HG03097 (cell line): ENCODE data around the gene STX11.
"Not testable (repeated sequence)": the region's sequence is repeated elsewhere in the genome, so short reads cannot be mapped to it uniquely, and the experiment has no call there.

Source experiments
- ATAC-seq: cut with Tn5 transposase; IDR thresholded peaks from one replicate; pipeline ENCODE4 v1.9.1; 2021; ENCODE audit not compliant: unreplicated experiment, low FRiP score

Gene STX11

GRCh38 chr6:144149894-144150709 is at the start of gene STX11:
TSS of gene STX11 (plus strand) at chr6:144150517. CDS start at chr6:144186628, 36,111 bp downstream.
- peak; percentile 62 for ATAC-seq

DNA sequence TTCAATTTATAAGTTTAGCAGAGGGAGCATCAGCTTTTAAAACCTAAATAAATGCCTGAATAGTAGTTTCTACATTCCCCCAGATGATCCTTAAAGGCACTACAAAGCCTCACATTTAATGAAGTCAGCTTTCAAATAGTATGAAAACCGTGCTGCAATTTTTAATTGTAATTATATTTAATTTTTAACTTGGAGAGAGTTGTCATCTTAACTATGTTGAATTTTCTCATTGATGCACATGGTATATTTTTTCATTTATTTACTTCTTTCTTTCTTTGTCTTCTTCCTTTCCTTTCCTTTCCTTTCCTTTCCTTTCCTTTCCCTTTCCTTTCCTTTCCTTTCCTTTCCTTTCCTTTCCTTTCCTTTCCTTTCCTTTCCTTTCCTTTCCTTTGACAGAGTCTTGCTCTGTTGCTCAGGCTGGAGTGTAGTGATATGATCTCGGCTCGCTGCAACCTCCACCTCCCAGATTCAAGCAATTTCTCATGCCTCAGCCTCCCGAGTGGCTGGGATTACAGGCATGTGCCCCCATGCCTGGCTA is 47.2 kb upstream of the STX11 start:
- ATAC-seq, result no peak

DNA sequence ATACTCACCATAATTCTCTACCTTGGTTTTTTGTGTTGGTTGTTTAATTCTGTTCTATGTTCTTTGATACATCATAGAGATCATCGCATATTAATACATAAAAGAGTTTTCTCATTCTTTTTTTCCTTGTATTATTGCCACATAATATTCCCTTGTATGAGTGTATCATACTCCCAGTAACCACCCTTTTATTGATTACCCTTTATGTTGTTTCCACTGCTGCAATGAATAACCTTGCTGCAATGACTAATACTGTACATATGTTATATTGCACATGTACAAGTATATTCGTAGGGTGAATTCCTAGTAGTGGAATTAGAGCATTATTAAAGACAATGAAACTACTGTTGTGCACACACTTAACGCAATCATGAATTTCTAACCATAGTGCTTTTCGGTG is 45.8 kb upstream of the STX11 start:
- ATAC-seq, result no peak

DNA sequence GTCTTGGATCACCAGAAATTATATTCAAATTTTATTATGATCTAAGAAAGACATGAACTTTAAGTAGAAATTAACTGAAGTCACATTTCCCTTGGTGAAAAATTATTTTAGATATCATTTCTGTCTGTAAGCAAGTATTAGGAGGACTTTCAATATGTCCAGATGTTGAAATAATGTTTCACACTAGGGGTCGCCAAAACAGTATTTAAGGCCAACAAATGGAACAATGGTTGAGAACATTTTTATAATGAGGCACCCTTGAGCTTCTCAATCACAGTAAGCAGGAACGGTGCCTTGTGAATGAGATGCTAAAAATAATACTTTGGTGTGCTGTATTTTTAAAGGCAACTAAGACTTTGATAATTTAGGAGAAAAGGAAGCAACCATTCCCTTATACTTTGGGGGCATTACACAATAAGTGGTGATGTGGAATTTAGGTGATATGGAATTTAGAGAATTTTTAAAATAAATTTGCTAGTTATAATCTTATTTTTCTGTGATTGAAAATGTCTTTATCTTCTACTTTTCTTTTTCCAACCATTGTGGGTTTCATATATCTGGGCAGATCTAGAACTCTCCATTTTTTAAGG is 45.3 kb upstream of the STX11 start:
- ATAC-seq, result peak; percentile 68

GRCh38 chr6:144106206-144106605 is 44.1 kb upstream of the STX11 start:
- no peak for ATAC-seq

GRCh38 chr6:144110210-144110609 is 40.1 kb upstream of the STX11 start:
- no peak for ATAC-seq

DNA sequence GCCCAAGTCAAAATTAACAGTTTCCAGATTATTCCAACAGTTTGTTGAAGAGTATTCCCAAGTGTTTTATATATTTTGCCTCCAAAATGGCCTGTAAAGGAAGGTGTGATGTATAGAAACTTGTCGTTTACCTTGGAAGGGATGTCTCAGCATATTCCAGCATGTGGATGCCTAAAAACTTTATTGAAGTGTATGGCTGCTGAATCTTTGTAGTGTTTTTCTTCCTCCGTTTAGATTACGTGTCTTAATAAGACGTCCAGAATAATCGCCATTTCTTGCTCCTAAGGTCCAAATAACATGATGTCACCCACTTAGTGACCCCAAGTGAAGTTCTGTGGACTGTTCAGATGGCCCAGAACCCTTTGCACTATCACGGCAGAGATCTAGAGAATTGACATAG is 37.0 kb upstream of the STX11 start:
- no peak for ATAC-seq

DNA sequence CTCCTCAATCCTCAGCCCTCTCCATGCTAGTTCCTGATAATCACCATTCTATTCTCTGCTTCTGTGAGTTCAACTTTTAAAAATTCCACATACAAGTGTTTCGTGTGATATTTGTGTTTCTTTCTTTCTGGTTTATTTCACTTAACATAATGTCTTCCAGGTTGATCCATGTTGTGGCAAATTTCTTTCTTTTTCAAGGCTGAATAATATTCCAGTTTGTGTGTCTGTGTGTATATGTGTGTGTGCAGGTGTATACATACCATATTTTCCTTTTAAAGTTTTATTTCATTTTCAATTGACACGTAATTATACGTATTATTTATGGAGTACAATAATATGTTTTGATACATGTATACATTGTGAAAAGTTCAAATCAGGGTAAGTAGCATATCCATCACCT is 35.1 kb upstream of the STX11 start:
- no peak for ATAC-seq

- ATAC-seq, result no peak
Observed at GRCh38 chr6:144119376-144119775, 30.9 kb upstream of the STX11 start.

DNA sequence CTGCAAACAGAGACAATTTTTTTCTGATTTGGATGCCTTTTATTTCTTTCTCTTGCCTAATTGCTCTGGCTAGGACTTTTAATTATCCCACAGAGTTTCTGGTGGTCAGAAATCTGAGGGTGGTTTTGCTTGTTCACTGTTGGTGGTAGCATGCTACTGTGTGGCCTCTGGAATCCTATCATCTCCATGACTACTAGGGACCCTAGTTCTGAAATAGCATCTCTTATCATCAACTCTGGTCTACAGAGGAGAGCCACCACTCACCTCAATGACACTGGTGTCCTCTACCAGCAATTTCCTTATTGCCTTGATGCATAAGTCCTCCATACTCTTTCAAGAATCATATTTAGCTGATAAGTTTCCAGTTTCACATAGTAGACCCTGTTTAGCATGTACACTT is 27.5 kb upstream of the STX11 start:
- no peak for ATAC-seq

GRCh38 chr6:144123421-144123820 is 26.9 kb upstream of the STX11 start:
- no peak for ATAC-seq

DNA sequence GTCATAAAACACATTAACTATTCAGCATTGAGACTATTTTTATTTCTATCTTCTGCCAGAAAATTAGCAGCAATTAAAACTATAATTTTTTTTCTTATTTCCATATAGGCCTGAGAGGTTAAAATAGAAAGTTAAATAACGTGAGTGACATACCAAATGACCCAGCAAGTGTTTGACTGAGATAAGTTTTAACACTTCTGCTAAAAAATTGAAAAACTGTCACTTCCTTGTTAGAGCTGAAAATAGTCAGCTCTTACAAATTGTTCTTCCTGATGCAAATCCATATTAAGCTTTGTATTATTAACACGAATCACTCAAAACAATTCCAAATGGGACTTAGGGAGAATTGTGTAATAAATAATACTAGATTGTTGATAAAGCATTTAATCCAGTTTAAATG is 26.5 kb upstream of the STX11 start:
- ATAC-seq, result no peak

DNA sequence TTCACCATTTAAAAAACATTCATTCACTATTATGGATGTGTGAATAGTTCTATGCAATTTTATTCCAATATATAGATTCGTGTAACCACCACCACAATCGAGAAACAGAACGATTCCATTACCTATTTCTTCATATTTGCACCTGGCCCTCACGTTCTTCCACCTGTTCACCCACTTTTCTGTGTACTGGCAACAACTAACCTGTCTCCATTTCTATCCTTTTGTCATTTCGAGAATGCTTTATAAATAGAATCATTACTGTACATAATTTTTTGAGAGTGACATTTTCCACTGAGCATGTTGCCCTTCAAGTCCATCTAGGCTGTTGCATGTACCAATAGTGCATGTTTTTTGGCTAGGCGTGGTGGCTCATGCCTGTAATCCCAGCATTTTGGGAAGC is 23.2 kb upstream of the STX11 start:
- no peak for ATAC-seq

- ATAC-seq, result no peak
Observed at GRCh38 chr6:144129469-144129868, 20.8 kb upstream of the STX11 start.

DNA sequence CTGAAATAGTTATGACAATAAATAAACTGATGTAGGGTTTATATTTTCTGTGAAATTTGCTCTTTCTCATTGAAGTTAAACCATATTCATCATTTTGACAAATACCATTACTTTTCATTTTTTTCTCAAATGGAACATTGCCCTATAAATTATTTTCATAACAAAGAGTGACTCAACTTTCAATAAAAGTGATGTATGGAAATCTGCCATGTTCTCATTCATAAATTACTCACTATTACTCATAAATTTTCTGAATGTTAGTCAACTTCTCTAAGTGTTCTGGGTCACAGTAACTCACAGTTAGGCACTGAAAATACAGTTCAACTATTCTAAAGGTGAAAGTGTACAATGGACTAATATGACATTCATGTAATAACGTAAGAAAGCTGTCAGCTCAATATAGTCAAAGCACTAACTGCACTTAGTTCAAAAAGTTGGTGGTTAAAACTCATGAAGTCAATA is 19.0 kb upstream of the STX11 start:
- ATAC-seq, result no peak

DNA sequence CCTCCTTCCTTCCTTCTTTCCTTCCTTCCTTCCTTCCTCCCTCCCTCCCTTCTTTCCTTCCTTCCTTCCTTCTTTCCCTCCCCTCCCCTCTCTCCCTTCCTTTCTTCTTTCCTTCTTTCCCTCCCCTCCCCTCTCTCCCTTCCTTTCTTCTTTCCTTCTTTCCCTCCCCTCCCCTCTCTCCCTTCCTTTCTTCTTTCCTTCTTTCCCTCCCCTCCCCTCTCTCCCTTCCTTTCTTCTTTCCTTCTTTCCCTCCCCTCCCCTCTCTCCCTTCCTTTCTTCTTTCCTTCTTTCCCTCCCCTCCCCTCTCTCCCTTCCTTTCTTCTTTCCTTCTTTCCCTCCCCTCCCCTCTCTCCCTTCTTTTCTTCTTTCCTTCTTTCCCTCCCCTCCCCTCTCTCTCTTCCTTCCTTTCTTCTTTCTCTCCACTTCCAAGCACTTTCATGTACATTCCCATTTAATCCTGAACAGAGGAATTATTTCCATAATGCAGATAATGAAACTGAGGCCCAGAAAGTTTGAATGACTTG is 18.1 kb upstream of the STX11 start:
- not testable (repeated sequence) for ATAC-seq

- no peak for ATAC-seq
Observed at GRCh38 chr6:144133225-144133821, 17.0 kb upstream of the STX11 start.

- no peak for ATAC-seq
Observed at GRCh38 chr6:144134176-144134575, 16.1 kb upstream of the STX11 start.

- ATAC-seq, result no peak
Observed at GRCh38 chr6:144134737-144135136, 15.6 kb upstream of the STX11 start.

GRCh38 chr6:144138542-144138941 is 11.8 kb upstream of the STX11 start:
- ATAC-seq, result no peak

- no peak for ATAC-seq
Observed at GRCh38 chr6:144139817-144140216, 10.5 kb upstream of the STX11 start.
